NT2/D1 (cell line): ENCODE measurements around the gene NSF.
"Not testable (repeated sequence)": the region's sequence is repeated elsewhere in the genome, so short reads cannot be mapped to it uniquely, and the experiment has no call there.

ENCODE experiments used
- SUZ12 ChIP-seq: IDR thresholded peaks from 2 replicates; pipeline ENCODE4 v1.6.1; 2011; ENCODE audit not compliant: insufficient read length, insufficient read depth; ENCODE audit errors: extremely low read depth
- YY1 ChIP-seq: IDR thresholded peaks from 2 replicates; pipeline ENCODE4 v1.6.1; 2011; ENCODE audit not compliant: insufficient read length, insufficient read depth
- ZNF274 ChIP-seq: IDR thresholded peaks from 2 replicates; pipeline ENCODE4 v1.6.1; 2011; ENCODE audit warnings: mild to moderate bottlenecking, low read depth, low read length

DNA sequence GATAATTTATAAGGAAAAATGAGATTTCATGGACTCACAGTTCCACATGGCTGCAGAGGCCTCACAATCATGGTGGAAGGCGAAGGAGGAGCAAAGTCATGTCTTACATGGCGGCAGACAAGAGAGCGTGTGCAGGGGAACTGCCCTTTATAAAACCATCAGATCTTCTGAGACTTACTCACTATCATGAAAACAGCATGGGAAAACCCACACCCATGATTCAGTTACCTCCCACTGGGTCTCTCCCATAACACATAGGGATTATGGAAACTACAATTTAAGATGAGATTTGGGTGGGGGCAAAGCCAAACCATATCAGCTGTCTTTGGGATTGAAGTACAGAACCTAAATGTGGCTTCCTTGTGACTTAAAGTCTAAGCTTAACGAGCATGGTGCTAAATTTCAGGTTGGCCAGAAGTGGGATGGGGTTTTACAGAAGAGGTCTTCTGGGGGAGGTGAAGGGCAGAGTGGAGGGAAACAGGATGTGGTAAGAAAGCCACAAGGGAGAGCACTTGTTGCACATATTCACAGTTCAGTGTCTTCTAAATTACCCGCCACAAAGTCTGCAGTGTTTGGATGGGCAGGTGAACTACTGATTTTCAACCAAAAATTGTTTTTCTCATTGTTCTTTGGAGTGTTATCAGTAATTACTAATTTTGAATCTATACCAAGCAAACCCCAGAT, 38.4 kb downstream of the NSF start:
- TF ChIP-seq SUZ12, ZNF274, YY1: not testable (repeated sequence)
